ENCODE results near the gene ADGRV1. TPM values are rescaled to one million over a fixed set of nuclear protein-coding genes. Genes with fewer than 3 reads are reported as not detected.

ADGRV1 gene
- polyA plus RNA-seq, 2 donors = 0.82 to 1.6 TPM

DNA sequence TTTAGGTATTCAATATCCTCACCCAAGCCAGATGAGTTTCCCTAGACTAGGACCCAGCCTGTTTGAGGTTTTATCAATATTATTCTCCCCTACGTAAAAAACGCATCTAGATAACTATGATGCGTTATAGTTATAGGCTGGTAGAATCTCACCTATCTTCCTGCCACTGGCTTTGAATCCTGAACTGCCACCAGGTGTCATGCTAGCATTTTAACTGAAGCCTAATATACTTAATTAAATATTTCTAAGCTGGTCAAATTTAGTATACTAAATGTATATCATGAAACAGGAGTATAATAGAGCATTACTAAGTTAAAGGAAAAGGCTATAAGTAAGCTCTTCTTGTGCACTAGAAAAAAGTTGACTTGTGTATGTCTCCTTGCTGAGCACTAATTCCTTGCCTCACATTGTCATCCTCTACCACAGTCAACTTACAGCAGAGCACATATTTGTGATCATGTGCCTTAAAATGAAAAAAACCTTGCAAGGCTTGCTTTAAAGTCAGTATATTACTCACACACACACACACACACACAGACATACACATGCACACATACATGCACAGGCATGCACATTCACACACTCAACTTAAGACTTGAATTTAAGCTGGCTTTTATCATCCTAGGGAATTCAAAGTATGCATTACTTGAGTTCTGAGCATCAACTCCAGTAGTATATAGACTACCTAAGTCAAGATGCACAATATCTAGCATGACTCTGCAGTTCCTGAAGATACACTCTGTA lies 303.4 kb downstream of the ADGRV1 start:
- Histone ChIP-seq H3K9me3 (ENCODE audit: control insufficient read depth in 2 of 2, insufficient read depth in 1 of 2, low read depth in 1 of 2, low read length in 1 of 2) (no peaks in the 10 kb centered on the region), H3K4me3 (ENCODE audit: low read depth in 1 of 2, low read length in 2 of 2) (no peak overlapping the region), H3K4me1 (ENCODE audit: control insufficient read depth in 2 of 2, insufficient read depth in 2 of 2, low read length in 1 of 2) (no peaks in the 10 kb centered on the region), H3K27ac (ENCODE audit: low read depth in 2 of 2, low read length in 1 of 2) (no peak overlapping the region), H3K36me3 (ENCODE audit: control insufficient read depth in 2 of 2, insufficient read depth in 2 of 2, low read length in 1 of 2) (no peaks in the 10 kb centered on the region), H3K27me3 (ENCODE audit: control insufficient read depth in 1 of 2, insufficient read depth in 2 of 2, low read length in 2 of 2) (no peaks in the 10 kb centered on the region)
- WGBS, 2 donors = 92 to 96% methylated on average over 3 of the region's 3 CpGs

DNA sequence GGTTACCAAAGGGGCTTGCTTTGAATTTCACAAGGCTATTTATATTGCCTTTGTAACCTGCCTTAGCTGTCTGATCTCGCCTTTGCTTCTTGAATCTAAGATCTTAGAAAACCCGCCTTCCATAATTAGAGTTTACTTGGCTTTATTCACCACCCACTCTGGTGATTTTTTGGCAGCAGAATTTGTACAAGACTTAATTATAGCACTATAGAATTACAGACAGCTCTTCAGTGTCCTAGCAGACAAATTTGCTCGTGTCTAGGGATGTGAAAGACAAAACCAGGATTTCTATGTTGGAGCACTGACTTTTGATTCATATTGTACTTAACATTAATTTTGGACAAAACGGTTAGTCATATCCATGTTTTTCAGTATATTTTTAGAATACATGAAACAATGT lies 306.6 kb downstream of the ADGRV1 start:
- H3K27ac ChIP-seq (ENCODE audit: low read depth in 2 of 2, low read length in 1 of 2) = no peak overlapping the region
- H3K27me3 ChIP-seq (ENCODE audit: control insufficient read depth in 1 of 2, insufficient read depth in 2 of 2, low read length in 2 of 2) = no peaks in the 10 kb centered on the region
- no peaks in the 10 kb centered on the region for H3K4me1 ChIP-seq (ENCODE audit: control insufficient read depth in 2 of 2, insufficient read depth in 2 of 2, low read length in 1 of 2)
- H3K36me3 ChIP-seq (ENCODE audit: control insufficient read depth in 2 of 2, insufficient read depth in 2 of 2, low read length in 1 of 2) = no peaks in the 10 kb centered on the region
- no peak overlapping the region for H3K4me3 ChIP-seq (ENCODE audit: low read depth in 1 of 2, low read length in 2 of 2)
- 63 to 72% methylated on average over 4 of the region's 4 CpGs for WGBS, 2 donors
- H3K9me3 ChIP-seq (ENCODE audit: control insufficient read depth in 2 of 2, insufficient read depth in 1 of 2, low read depth in 1 of 2, low read length in 1 of 2) = no peaks in the 10 kb centered on the region

DNA sequence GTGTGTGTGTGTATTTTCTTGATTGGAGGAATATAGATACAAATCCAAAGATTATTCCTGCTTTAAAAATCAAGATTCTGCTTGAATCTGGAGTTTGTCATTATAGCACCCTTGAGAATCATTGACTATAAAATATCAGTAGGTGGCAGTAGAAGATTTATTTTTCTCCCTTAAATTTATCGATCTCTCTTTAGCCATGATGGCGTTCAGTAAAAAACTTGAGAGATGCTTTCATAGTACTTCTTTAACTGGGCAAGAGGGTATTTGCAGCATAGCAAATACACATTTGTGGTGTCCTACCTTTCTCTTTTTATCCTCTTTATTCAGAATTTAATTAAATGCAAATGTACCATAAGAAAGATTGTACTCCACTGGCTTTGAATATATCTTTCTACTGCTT lies 307.7 kb downstream of the ADGRV1 start:
- Histone ChIP-seq H3K27ac (ENCODE audit: low read depth in 2 of 2, low read length in 1 of 2) (no peak overlapping the region), H3K4me1 (ENCODE audit: control insufficient read depth in 2 of 2, insufficient read depth in 2 of 2, low read length in 1 of 2) (no peaks in the 10 kb centered on the region), H3K36me3 (ENCODE audit: control insufficient read depth in 2 of 2, insufficient read depth in 2 of 2, low read length in 1 of 2) (no peaks in the 10 kb centered on the region), H3K27me3 (ENCODE audit: control insufficient read depth in 1 of 2, insufficient read depth in 2 of 2, low read length in 2 of 2) (no peaks in the 10 kb centered on the region), H3K4me3 (ENCODE audit: low read depth in 1 of 2, low read length in 2 of 2) (no peak overlapping the region), H3K9me3 (ENCODE audit: control insufficient read depth in 2 of 2, insufficient read depth in 1 of 2, low read depth in 1 of 2, low read length in 1 of 2) (no peaks in the 10 kb centered on the region)
- 0 to 1% methylated on average over 2 of the region's 2 CpGs for WGBS, 2 donors

DNA sequence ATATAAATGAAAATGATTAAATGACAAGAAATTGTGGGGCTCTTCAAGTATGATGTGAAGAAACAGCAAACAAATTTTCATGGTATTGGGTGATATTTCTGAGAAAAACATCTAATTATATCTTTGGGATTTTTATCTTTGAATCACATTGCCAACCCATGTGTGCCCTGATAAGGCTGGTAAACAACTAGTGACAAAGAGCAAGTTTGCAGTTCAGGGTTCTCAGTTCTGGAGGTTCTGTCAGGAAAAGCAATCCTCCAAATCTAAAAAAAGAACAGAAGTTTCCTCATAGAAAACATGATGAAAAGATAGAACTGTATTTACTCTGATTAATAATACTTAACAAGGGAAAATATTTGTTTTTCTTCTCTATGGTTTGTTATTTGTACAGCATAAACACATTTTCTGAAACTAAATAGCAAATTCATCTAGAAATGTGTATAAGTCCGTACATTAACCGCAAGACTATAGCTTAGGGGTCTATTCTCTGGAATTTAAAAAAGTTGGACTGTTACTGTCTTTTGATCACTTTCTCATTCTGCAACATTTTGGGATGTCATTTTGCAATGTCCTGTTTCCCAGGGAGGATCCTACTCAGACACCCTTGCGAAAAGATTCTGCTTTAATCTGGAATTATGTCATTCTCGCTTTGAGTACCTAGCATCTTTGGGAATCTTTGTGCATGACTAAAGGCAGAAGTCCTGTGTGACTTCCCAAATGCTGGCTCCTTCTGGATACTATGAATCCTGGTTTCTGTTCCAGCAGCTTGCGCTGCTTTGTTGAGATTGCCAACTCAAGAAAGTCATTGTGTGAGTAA lies 308.5 kb downstream of the ADGRV1 start:
- no peaks in the 10 kb centered on the region for H3K27me3 ChIP-seq (ENCODE audit: control insufficient read depth in 1 of 2, insufficient read depth in 2 of 2, low read length in 2 of 2)
- 86 to 87% methylated on average over 5 of the region's 5 CpGs for WGBS, 2 donors
- H3K4me3 ChIP-seq (ENCODE audit: low read depth in 1 of 2, low read length in 2 of 2) = no peak overlapping the region

DNA sequence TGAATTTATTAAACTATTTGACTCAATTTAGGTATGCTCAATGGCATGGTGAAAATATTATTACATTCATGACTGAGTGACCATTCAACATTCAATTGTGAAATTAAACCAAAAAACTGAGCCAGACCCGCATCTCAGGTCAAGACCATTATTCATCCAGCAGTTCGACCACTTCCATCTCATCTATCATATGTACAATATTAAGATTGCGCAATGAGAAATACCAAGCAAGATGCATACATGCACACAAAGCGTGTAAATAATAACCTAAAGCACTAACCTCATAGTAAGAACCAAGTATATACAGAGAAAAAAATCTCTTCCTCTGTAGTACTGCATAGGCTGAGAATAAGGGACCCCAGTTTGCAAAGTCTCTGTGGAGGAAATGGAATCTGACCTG lies 310.2 kb downstream of the ADGRV1 start:
- Histone ChIP-seq H3K4me1 (ENCODE audit: control insufficient read depth in 2 of 2, insufficient read depth in 2 of 2, low read length in 1 of 2) (no peaks in the 10 kb centered on the region), H3K27ac (ENCODE audit: low read depth in 2 of 2, low read length in 1 of 2) (no peak overlapping the region), H3K4me3 (ENCODE audit: low read depth in 1 of 2, low read length in 2 of 2) (no peak overlapping the region), H3K9me3 (ENCODE audit: control insufficient read depth in 2 of 2, insufficient read depth in 1 of 2, low read depth in 1 of 2, low read length in 1 of 2) (no peaks in the 10 kb centered on the region), H3K27me3 (ENCODE audit: control insufficient read depth in 1 of 2, insufficient read depth in 2 of 2, low read length in 2 of 2) (no peaks in the 10 kb centered on the region), H3K36me3 (ENCODE audit: control insufficient read depth in 2 of 2, insufficient read depth in 2 of 2, low read length in 1 of 2) (no peaks in the 10 kb centered on the region)
- 90 to 92% methylated on average over 4 of the region's 4 CpGs for WGBS, 2 donors

More for the DNA sequence above, 308.5 kb downstream of the ADGRV1 start:
- Histone ChIP-seq H3K9me3 (ENCODE audit: control insufficient read depth in 2 of 2, insufficient read depth in 1 of 2, low read depth in 1 of 2, low read length in 1 of 2) (no peaks in the 10 kb centered on the region), H3K4me1 (ENCODE audit: control insufficient read depth in 2 of 2, insufficient read depth in 2 of 2, low read length in 1 of 2) (no peaks in the 10 kb centered on the region), H3K27ac (ENCODE audit: low read depth in 2 of 2, low read length in 1 of 2) (no peak overlapping the region), H3K36me3 (ENCODE audit: control insufficient read depth in 2 of 2, insufficient read depth in 2 of 2, low read length in 1 of 2) (no peaks in the 10 kb centered on the region)

DNA sequence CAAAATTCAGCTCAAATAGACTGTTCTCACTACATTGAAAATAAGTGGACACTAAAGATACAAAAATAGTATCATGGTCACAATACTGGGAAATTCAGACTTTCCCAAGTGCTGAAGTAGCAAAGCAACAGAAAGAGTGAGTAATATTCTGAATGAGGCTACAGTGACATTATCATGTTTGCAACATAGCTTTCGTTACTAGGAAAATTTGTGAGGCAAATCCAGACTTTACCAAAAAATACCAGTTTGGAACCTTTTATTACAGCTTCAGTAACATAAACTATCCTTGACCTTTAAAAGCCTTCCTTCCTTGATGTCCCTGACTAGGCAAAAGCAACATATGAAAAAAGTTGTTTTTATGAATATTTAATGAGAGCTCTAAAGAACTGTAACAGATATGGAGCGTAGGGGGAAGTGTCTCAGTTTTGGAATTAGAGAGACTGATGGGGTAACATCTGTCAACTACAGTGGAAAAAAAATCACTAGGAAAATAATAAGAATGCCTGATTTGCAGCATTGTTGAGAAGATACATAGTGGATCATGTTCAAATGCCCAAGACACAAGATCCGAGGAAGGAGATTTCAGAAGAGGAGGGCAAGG lies 312.9 kb downstream of the ADGRV1 start:
- no peaks in the 10 kb centered on the region for H3K27me3 ChIP-seq (ENCODE audit: control insufficient read depth in 1 of 2, insufficient read depth in 2 of 2, low read length in 2 of 2)
- 74 to 85% methylated on average over 3 of the region's 3 CpGs for WGBS, 2 donors
- no peak overlapping the region for H3K27ac ChIP-seq (ENCODE audit: low read depth in 2 of 2, low read length in 1 of 2)
- no peaks in the 10 kb centered on the region for H3K4me1 ChIP-seq (ENCODE audit: control insufficient read depth in 2 of 2, insufficient read depth in 2 of 2, low read length in 1 of 2)
- no peaks in the 10 kb centered on the region for H3K36me3 ChIP-seq (ENCODE audit: control insufficient read depth in 2 of 2, insufficient read depth in 2 of 2, low read length in 1 of 2)
- no peak overlapping the region for H3K4me3 ChIP-seq (ENCODE audit: low read depth in 1 of 2, low read length in 2 of 2)
- H3K9me3 ChIP-seq (ENCODE audit: control insufficient read depth in 2 of 2, insufficient read depth in 1 of 2, low read depth in 1 of 2, low read length in 1 of 2) = no peaks in the 10 kb centered on the region

DNA sequence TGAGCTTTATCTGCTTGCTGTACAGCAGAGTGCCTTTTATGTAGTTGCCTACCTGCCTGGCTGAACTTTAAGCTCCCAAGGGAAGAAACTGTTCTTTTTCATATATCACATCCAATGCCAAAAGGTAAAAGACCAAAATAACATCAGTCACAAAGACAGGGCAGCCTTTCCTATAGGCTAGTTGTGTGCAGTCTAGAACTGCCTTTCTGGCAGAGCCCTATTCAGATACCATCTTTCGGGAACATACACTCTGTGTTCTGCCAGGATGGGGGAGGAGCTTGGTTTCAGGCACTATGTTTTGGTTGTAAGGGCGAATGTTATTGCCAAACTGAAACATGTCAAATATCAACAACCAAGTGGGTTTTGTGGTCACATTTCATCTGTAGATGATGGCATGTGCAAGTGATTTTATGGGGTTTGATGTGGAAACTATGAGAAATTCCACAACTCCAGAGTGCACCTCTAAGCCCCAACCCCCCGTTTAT lies 314.5 kb downstream of the ADGRV1 start:
- Histone ChIP-seq H3K27me3 (ENCODE audit: control insufficient read depth in 1 of 2, insufficient read depth in 2 of 2, low read length in 2 of 2) (no peaks in the 10 kb centered on the region), H3K36me3 (ENCODE audit: control insufficient read depth in 2 of 2, insufficient read depth in 2 of 2, low read length in 1 of 2) (no peaks in the 10 kb centered on the region), H3K27ac (ENCODE audit: low read depth in 2 of 2, low read length in 1 of 2) (no peak overlapping the region), H3K4me1 (ENCODE audit: control insufficient read depth in 2 of 2, insufficient read depth in 2 of 2, low read length in 1 of 2) (no peaks in the 10 kb centered on the region), H3K9me3 (ENCODE audit: control insufficient read depth in 2 of 2, insufficient read depth in 1 of 2, low read depth in 1 of 2, low read length in 1 of 2) (no peaks in the 10 kb centered on the region), H3K4me3 (ENCODE audit: low read depth in 1 of 2, low read length in 2 of 2) (no peak overlapping the region)
- WGBS, 2 donors = 41 to 50% methylated on average over 3 of the region's 3 CpGs

DNA sequence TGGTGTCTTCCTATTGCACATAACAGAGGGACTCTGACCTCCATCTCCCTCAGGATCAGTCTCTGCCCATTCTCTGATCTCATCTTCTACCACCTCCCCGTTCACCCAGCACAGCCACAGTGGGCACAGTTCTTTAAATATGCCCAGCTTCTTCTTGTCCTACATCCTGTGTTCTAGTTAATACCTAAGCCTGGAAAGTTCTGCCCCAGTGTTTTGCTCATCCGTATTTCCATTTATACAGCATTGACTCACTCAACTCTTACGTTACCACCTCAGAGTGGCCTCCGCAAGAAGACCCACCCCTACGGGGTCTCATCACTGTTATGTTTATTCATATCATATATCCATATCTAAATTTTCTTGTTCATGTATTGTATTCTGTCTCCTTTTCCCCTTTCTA lies 315.5 kb downstream of the ADGRV1 start:
- H3K27me3 ChIP-seq (ENCODE audit: control insufficient read depth in 1 of 2, insufficient read depth in 2 of 2, low read length in 2 of 2) = no peaks in the 10 kb centered on the region
- 94 to 98% methylated on average over 5 of the region's 5 CpGs for WGBS, 2 donors
- H3K36me3 ChIP-seq (ENCODE audit: control insufficient read depth in 2 of 2, insufficient read depth in 2 of 2, low read length in 1 of 2) = no peaks in the 10 kb centered on the region
- H3K4me3 ChIP-seq (ENCODE audit: low read depth in 1 of 2, low read length in 2 of 2) = no peak overlapping the region
- peaks cover 0 to 3% of the 10 kb centered on the region in 2 donors for H3K4me1 ChIP-seq (ENCODE audit: control insufficient read depth in 2 of 2, insufficient read depth in 2 of 2, low read length in 1 of 2)
- H3K27ac ChIP-seq (ENCODE audit: low read depth in 2 of 2, low read length in 1 of 2) = no peak overlapping the region
- no peaks in the 10 kb centered on the region for H3K9me3 ChIP-seq (ENCODE audit: control insufficient read depth in 2 of 2, insufficient read depth in 1 of 2, low read depth in 1 of 2, low read length in 1 of 2)

DNA sequence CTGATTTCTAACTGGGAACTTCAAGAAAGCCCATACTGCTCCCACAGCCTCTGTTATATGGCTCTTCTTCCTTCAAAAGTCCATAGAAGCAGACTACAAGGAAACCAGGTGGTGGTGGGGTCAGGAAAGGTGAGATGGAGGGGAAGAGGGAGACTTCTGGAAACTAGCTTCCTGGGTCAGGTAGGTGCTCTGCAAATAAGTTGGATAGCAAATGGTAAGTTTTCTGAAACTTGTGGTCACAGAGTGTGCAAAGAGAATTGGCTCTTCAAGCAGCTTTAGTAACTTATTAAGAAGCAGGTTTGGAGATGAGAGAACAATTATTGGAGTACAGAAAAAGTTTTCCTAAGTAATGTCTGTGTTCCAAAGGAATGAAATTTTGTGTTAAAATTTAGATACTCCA lies 316.9 kb downstream of the ADGRV1 start:
- no peak overlapping the region for H3K27ac ChIP-seq (ENCODE audit: low read depth in 2 of 2, low read length in 1 of 2)
- no peaks in the 10 kb centered on the region for H3K36me3 ChIP-seq (ENCODE audit: control insufficient read depth in 2 of 2, insufficient read depth in 2 of 2, low read length in 1 of 2)
- H3K4me1 ChIP-seq (ENCODE audit: control insufficient read depth in 2 of 2, insufficient read depth in 2 of 2, low read length in 1 of 2) = peaks cover 0 to 3% of the 10 kb centered on the region in 2 donors
- H3K4me3 ChIP-seq (ENCODE audit: low read depth in 1 of 2, low read length in 2 of 2) = no peak overlapping the region
- H3K27me3 ChIP-seq (ENCODE audit: control insufficient read depth in 1 of 2, insufficient read depth in 2 of 2, low read length in 2 of 2) = no peaks in the 10 kb centered on the region
- no peaks in the 10 kb centered on the region for H3K9me3 ChIP-seq (ENCODE audit: control insufficient read depth in 2 of 2, insufficient read depth in 1 of 2, low read depth in 1 of 2, low read length in 1 of 2)

Measured in esophagus (tissue), 2 donors.